Vagina (tissue), 2 donors: Measurements from ENCODE around the gene DNAH1.

ENCODE experiments used
- CTCF ChIP-seq, 3 experiments: fragments of 450-650 bp in 2 of 3; fragments of 200-600 bp in 1 of 3; sonication (generic) in 1 of 3; IDR thresholded peaks; one replicate each; pipeline ENCODE4 v1.5.1; 2017 to 2019; ENCODE audit warnings: antibody characterized with exemption in 3 of 3, mild to moderate bottlenecking in 2 of 3, moderate library complexity in 2 of 3
- POLR2AphosphoS5 ChIP-seq, 2 donors: sonication (generic); formaldehyde crosslinking; IDR thresholded peaks; one replicate each; pipeline ENCODE4 v1.9.0; 2017; ENCODE audit warnings: antibody characterized with exemption in 2 of 2, mild to moderate bottlenecking in 2 of 2, low read depth in 1 of 2; ENCODE audit not compliant: insufficient read depth in 1 of 2

DNA sequence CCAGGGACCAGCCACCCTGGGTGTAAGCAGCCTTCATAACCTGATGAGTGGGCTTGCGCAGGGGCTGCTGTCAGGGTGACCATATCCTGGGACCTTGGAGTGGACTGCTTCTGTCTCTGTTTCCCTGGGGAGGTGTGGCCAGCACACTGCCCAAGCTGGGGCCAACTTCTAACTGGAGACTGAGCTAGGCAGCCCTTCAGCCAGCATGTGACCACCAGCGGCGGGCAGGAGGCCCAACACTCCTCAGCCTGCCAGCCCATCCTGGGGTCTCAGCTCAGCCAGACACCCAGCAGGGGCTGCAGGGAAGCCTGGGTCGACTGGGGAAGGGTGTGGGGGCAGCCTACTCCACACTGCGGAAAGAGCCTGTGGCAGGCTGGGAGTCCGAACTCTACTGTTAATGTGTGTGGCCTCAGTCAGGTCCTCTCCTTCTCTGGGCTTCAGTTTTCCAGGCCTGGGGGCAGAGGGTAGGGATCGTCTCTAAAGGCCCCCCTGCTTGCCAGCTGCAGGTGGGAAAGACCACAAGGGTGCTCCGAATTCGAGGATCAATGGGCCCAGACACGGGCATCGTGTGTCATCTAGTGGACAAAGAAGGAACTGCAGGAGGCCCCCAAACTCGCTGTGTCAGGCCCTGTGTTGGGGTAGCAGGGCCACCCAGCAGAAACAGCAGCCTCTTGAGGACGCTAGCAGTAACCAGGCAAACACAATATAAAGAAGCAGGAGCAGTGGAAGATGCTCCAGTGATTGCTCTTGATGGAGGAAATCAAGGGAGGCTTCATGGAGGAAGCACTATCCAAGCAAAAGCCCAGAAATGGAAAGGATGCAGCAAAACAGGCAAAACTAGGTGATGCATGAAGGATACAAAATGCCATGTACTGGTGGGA is 130.8 kb downstream of the DNAH1 start:
- peak; percentile 97 to 100 (median 99) for TF ChIP-seq CTCF (IDR thresholded peaks at IDR 0.05)
- no peak for TF ChIP-seq POLR2AphosphoS5 (IDR thresholded peaks at IDR 0.05; ENCODE audit: insufficient read depth in 1 of 2, low read depth in 1 of 2)
